Measurements from ENCODE around the gene CDH24.

The CDH24 gene

GRCh38 chr14:23068789-23069412 lies 11.6 kb upstream of the CDH24 start:
- H3K27ac ChIP-seq (replicated peaks): peak overlapping the region; percentile 40; the same call in 1 of the 2 replicates
- no peak overlapping the region for H3K4me3 ChIP-seq (replicated peaks; ENCODE audit: insufficient read depth, low read length)
- DNase-seq (ENCODE audit: low read depth in 1 of 2, low spot score in 1 of 2): peak; percentile 65 to 84
- TF ChIP-seq SPI1 (IDR thresholded peaks at IDR 0.05; ENCODE audit: borderline replicate concordance, low read depth) (no peak), CTCF (IDR thresholded peaks at IDR 0.05; ENCODE audit: insufficient read depth, low read length) (peak; percentile 99)
- H3K27me3 ChIP-seq (ENCODE audit: insufficient read depth, poor library complexity, severe bottlenecking): no peaks in the 10 kb centered on the region

- Histone ChIP-seq H3K27ac (replicated peaks) (peak overlapping the region; percentile 40; the same call in 1 of the 2 replicates), H3K27me3 (ENCODE audit: insufficient read depth, poor library complexity, severe bottlenecking) (no peaks in the 10 kb centered on the region), H3K4me3 (replicated peaks; ENCODE audit: insufficient read depth, low read length) (no peak overlapping the region)
- TF ChIP-seq POLR2AphosphoS5 (IDR thresholded peaks at IDR 0.05; ENCODE audit: low read depth) (peak; percentile 30; the same call in 1 of the 2 replicates), SPI1 (IDR thresholded peaks at IDR 0.05; ENCODE audit: borderline replicate concordance, low read depth) (no peak), CTCF (IDR thresholded peaks at IDR 0.05; ENCODE audit: insufficient read depth, low read length) (no peak), REST (IDR thresholded peaks at IDR 0.05; ENCODE audit: insufficient replicate concordance, low read depth) (no peak), GABPA (IDR thresholded peaks at IDR 0.05; ENCODE audit: low read depth) (no peak)
- DNase-seq (ENCODE audit: low read depth in 1 of 2, low spot score in 1 of 2): no peak
Measured at GRCh38 chr14:23067847-23068788, 10.8 kb upstream of the CDH24 start.

GRCh38 chr14:23066855-23067744 lies 9.8 kb upstream of the CDH24 start:
- TF ChIP-seq CTCF (IDR thresholded peaks at IDR 0.05; ENCODE audit: insufficient read depth, low read length) (no peak), REST (IDR thresholded peaks at IDR 0.05; ENCODE audit: insufficient replicate concordance, low read depth) (no peak), GABPA (IDR thresholded peaks at IDR 0.05; ENCODE audit: low read depth) (no peak), SPI1 (IDR thresholded peaks at IDR 0.05; ENCODE audit: borderline replicate concordance, low read depth) (no peak), POLR2AphosphoS5 (IDR thresholded peaks at IDR 0.05; ENCODE audit: low read depth) (no peak)
- no peak overlapping the region for H3K4me3 ChIP-seq (replicated peaks; ENCODE audit: insufficient read depth, low read length)
- no peak for DNase-seq (ENCODE audit: low read depth in 1 of 2, low spot score in 1 of 2)
- no peak overlapping the region for H3K27ac ChIP-seq (replicated peaks)
- no peaks in the 10 kb centered on the region for H3K27me3 ChIP-seq (ENCODE audit: insufficient read depth, poor library complexity, severe bottlenecking)

All from HL-60 (cell line).